Endodermal cell (in vitro differentiated cells): Measurements from ENCODE around the gene CD72. TPM values are rescaled to one million over a fixed set of nuclear protein-coding genes. Genes with fewer than 3 reads are reported as not detected.

ENCODE experiments used
- DNase-seq: peaks from one replicate; pipeline ENCODE4 v3.0.0-alpha.2; 2017
- H3K27ac ChIP-seq: 2 replicates; pipeline ENCODE4 v1.5.1; 2013; ENCODE audit warnings: mild to moderate bottlenecking, low read depth, low read length, moderate library complexity
- H3K27me3 ChIP-seq: 2 replicates; pipeline ENCODE4 v1.6.1; 2013; ENCODE audit warnings: mild to moderate bottlenecking, low read length, moderate library complexity; ENCODE audit not compliant: insufficient read depth, control insufficient read depth, poor library complexity, severe bottlenecking
- H3K36me3 ChIP-seq: 2 replicates; pipeline ENCODE4 v1.7.0; 2013; ENCODE audit warnings: mild to moderate bottlenecking, low read length, moderate library complexity; ENCODE audit not compliant: control insufficient read depth, insufficient read depth
- H3K4me1 ChIP-seq: one replicate; pipeline ENCODE4 v1.7.0; 2013; ENCODE audit warnings: low read length; ENCODE audit not compliant: control insufficient read depth, insufficient read depth
- H3K4me3 ChIP-seq: 2 replicates; pipeline ENCODE4 v1.5.1; 2013; ENCODE audit warnings: mild to moderate bottlenecking, low read length, moderate library complexity
- H3K9ac ChIP-seq: 2 replicates; pipeline ENCODE4 v1.6.1; 2013; ENCODE audit warnings: mild to moderate bottlenecking, low read length, moderate library complexity; ENCODE audit not compliant: poor library complexity, severe bottlenecking; ENCODE audit errors: extremely low read depth
- H3K9me3 ChIP-seq: 2 replicates; pipeline ENCODE4 v1.6.1; 2013; ENCODE audit warnings: mild to moderate bottlenecking, low read length, moderate library complexity; ENCODE audit not compliant: control insufficient read depth
- H3K27ac Mint-ChIP-seq: 2 replicates; pipeline ENCODE4 v1.8.0; 2020; ENCODE audit warnings: mixed read lengths
- H3K27me3 Mint-ChIP-seq: 2 replicates; pipeline ENCODE4 v1.8.0; 2021; ENCODE audit warnings: mild to moderate bottlenecking, mixed read lengths; ENCODE audit not compliant: insufficient read depth
- H3K36me3 Mint-ChIP-seq: 2 replicates; pipeline ENCODE4 v1.8.0; 2020; ENCODE audit warnings: low read depth, mixed read lengths
- H3K4me1 Mint-ChIP-seq: 2 replicates; pipeline ENCODE4 v1.8.0; 2020; ENCODE audit warnings: mixed read lengths
- H3K4me3 Mint-ChIP-seq: 2 replicates; pipeline ENCODE4 v1.8.0; 2020; ENCODE audit warnings: mild to moderate bottlenecking, moderate library complexity, mixed read lengths
- H3K9me3 Mint-ChIP-seq: 2 replicates; pipeline ENCODE4 v1.8.0; 2020; ENCODE audit warnings: mild to moderate bottlenecking, mixed read lengths
- CTCF ChIP-seq: fragments of 200-600 bp; sonication (generic); conservative IDR thresholded peaks from 2 replicates; pipeline ENCODE4 v1.5.0; 2021; ENCODE audit warnings: antibody characterized with exemption, mild to moderate bottlenecking
- WGBS, 2 experiments: methylation state at CpG; one replicate each; pipeline versions ENCODE4 v1.1.5 to v1.1.7; 2013; ENCODE audit warnings: missing lambda C conversion rate in 2 of 2, mixed read lengths in 1 of 2; ENCODE audit not compliant: insufficient coverage in 1 of 2, insufficient read length in 1 of 2; 5-methylcytosine and 5-hydroxymethylcytosine counted together
- total RNA-seq, 2 donors: library from RNA; stranded (reverse); fragmentation: NEBNext Ultra II Directional in 1 of 2; extraction: Animal tissue kit (Norgen Biotek cat#: 25700) in 1 of 2; gene quantifications; 2 replicates in 1 of 2; 3 replicates in 1 of 2; pipeline ENCODE4 v1.2.1, GENCODE V29; 2021

CD72 gene
- total RNA-seq, 2 donors from 2014 or later: 2.4 to 6.9 TPM

GRCh38 chr9:35666045-35666444, 47.8 kb upstream of the CD72 start:
- Mint-ChIP-seq H3K36me3 (peaks cover 13% of the 10 kb centered on the region), H3K4me1 (peaks cover 14% of the 10 kb centered on the region), H3K27me3 (peaks cover 5% of the 10 kb centered on the region), H3K9me3 (no peaks in the 10 kb centered on the region), H3K4me3 (no peak overlapping the region), H3K27ac (no peak overlapping the region)
- DNase-seq: no peak
- Histone ChIP-seq H3K9me3 (no peaks in the 10 kb centered on the region), H3K36me3 (peaks cover 20% of the 10 kb centered on the region), H3K9ac (no peak overlapping the region), H3K27me3 (no peaks in the 10 kb centered on the region), H3K27ac (no peak overlapping the region), H3K4me1 (peaks cover 5% of the 10 kb centered on the region), H3K4me3 (no peak overlapping the region)
- 100% methylated on average over 1 of the region's 1 CpG; no CpG with 5 or more reads in 1 of the 2 experiments for WGBS, 2 experiments
- TF ChIP-seq CTCF: no peak

DNA sequence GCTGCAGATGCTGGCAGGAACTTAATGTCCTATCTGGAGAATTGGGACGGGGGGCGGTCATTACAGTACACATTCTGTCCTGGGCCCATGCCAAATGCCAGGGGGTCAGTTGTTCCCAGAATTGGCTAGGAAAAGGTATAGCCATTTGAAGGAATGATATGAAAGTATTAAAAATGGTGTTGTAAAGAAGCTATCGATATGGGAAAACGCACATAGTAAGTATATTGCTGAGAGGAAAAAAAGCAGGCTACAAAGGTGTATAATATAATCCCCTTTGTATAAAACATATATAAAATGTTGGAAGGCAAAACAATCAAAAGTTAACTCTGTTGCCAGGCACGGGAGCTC, 47.2 kb upstream of the CD72 start:
- Histone ChIP-seq H3K9me3 (no peaks in the 10 kb centered on the region), H3K4me3 (peak overlapping the region; percentile 80), H3K9ac (no peak overlapping the region), H3K36me3 (peaks cover 21% of the 10 kb centered on the region), H3K27ac (no peak overlapping the region), H3K4me1 (peaks cover 5% of the 10 kb centered on the region), H3K27me3 (no peaks in the 10 kb centered on the region)
- TF ChIP-seq CTCF: no peak
- no peak overlapping the region for H3K27ac Mint-ChIP-seq
- H3K9me3 Mint-ChIP-seq: no peaks in the 10 kb centered on the region
- peak overlapping the region; percentile 72 for H3K4me3 Mint-ChIP-seq
- H3K36me3 Mint-ChIP-seq: peaks cover 19% of the 10 kb centered on the region
- peaks cover 14% of the 10 kb centered on the region for H3K4me1 Mint-ChIP-seq
- WGBS, 2 experiments: 82 to 89% methylated on average over 3 to 5 of the region's 5 CpGs
- no peak for DNase-seq
- peaks cover 5% of the 10 kb centered on the region for H3K27me3 Mint-ChIP-seq

DNA sequence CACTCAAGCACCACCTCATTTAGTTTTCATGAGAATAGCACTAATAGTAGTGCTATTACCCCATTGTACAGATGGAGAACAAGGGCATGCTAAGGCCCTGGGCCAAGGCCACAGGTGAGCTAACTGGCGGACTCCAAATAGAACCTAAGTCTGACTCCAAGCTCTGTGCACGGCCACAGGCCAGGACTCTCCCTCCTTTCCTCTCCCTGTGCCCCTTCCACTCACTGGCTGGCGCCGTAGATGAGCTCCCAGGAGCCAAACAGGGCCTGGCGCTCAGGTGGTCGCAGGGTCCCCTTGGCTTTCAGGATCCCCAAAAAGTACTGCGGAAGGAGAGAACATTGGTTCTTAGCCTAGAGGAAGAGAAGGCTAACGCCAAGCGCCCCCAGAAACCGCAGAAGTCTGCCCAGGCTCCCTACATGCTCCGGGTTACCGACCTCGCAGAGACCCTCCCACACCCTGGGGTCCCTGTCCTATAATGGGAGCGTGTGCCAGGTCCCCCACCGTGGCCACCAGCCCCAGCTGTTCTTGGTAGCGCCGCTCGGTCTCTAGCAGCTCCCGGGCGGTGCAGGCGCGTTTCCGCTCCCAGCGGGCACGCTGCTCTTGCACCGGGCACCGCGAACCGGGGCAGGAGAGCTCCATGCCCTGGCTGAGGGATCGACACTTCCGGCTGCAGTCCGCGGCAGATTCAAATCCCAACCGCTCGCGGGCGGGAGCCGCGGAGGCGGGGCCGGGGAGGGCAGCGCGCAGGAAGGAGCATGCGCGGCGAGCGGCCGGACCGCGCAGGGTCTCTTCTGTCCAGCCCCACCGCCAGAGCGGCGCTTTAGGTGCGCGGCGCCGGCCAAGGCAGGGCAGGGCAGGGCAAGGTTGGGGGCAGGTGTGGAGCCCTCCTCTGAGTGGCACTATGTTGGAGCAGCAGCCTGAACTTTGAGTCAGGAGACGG, 46.6 kb upstream of the CD72 start, which contains the start of gene ARHGEF39:
ARHGEF39 (minus strand) TSS at position 665 of the 940 bp plus-strand sequence; CDS start at position 639, 26 bp downstream.
- peak within 1 kb of the TSS; percentile 66 for H3K27ac Mint-ChIP-seq
- H3K4me1 Mint-ChIP-seq: peaks cover 14% of the 10 kb centered on the region
- H3K9me3 Mint-ChIP-seq: no peaks in the 10 kb centered on the region
- peaks cover 25% of the 10 kb centered on the region for H3K36me3 Mint-ChIP-seq
- peaks cover 5% of the 10 kb centered on the region for H3K4me1 ChIP-seq
- peaks cover 26% of the 10 kb centered on the region for H3K36me3 ChIP-seq
- no peak within 1 kb of the TSS for H3K27ac ChIP-seq
- peak within 1 kb of the TSS; percentile 59 for H3K9ac ChIP-seq
- H3K27me3 Mint-ChIP-seq: peaks cover 5% of the 10 kb centered on the region
- H3K4me3 Mint-ChIP-seq: peak within 1 kb of the TSS; percentile 72
- DNase-seq: peak; percentile 97
- no peaks in the 10 kb centered on the region for H3K27me3 ChIP-seq
- peak within 1 kb of the TSS; percentile 80 for H3K4me3 ChIP-seq
- 8 to 14% methylated on average over 28 to 58 of the region's 58 CpGs for WGBS, 2 experiments
- TF ChIP-seq CTCF: peak; percentile 62
- H3K9me3 ChIP-seq: no peaks in the 10 kb centered on the region
